ENCODE data around the gene ADGRG6.

- no peak for TF ChIP-seq POLR2A (IDR thresholded peaks at IDR 0.05)
- no peak for TF ChIP-seq POLR2AphosphoS5 (IDR thresholded peaks at IDR 0.05)
These were observed 117.3 kb downstream of the ADGRG6 start for GRCh38 chr6:142419071-142419470.

Data from suprapubic skin (tissue), 4 donors.